ENCODE results near the gene YPEL1. TPM values are rescaled to one million over a fixed set of nuclear protein-coding genes. Genes with fewer than 3 reads are reported as not detected.

YPEL1 gene
- total RNA-seq, 2 experiments from 2014 or later, result 18.2 to 18.8 TPM

GRCh38 chr22:21728270-21728669 lies 7.3 kb downstream of the YPEL1 start:
- TF ChIP-seq CTCF (conservative IDR thresholded peaks at IDR 0.05; ENCODE audit: low read length), result no peak
- TF ChIP-seq EZH2phosphoT487 (IDR thresholded peaks at IDR 0.05; ENCODE audit: borderline replicate concordance, low read depth, low read length), result no peak
- ChIA-PET POLR2A (no interaction called here), CTCF (ENCODE audit: unreplicated experiment) (no interaction called here)
- Histone ChIP-seq H3K27ac (ENCODE audit: low read depth, low read length, poor library complexity, severe bottlenecking) (no peak overlapping the region), H4K20me1 (ENCODE audit: insufficient read depth, low read length) (no peaks in the 10 kb centered on the region), H3K9me2 (ENCODE audit: insufficient read depth, low read length) (no peaks in the 10 kb centered on the region), H3K4me3 (ENCODE audit: low read depth, low read length, poor library complexity, severe bottlenecking) (no peak overlapping the region), H3K79me2 (ENCODE audit: insufficient read depth, low read depth, low read length) (no peaks in the 10 kb centered on the region), H3K9me3 (ENCODE audit: low read length) (no peaks in the 10 kb centered on the region), H2AFZ (ENCODE audit: low read length) (no peak overlapping the region), H3K36me3 (ENCODE audit: insufficient read depth, low read length) (no peaks in the 10 kb centered on the region; the same call in 1 of the 2 replicates), H3K4me2 (ENCODE audit: low read length) (no peak overlapping the region), H3K4me1 (ENCODE audit: insufficient read depth, low read length, poor library complexity, severe bottlenecking) (peaks cover 28% of the 10 kb centered on the region)
- no TSS peak for BruUV-seq (replicated peaks)
- intact Hi-C loops (cut with micrococcal nuclease; ENCODE audit: unreplicated experiment), result no loop called here
- DNase-seq (ENCODE audit: low spot score), result no peak

GRCh38 chr22:21727768-21728167 lies 7.8 kb downstream of the YPEL1 start:
- BruUV-seq (replicated peaks), result no TSS peak
- CTCF ChIA-PET (ENCODE audit: unreplicated experiment), result no interaction called here

GRCh38 chr22:21727159-21727558 lies 8.4 kb downstream of the YPEL1 start:
- Histone ChIP-seq H3K4me1 (ENCODE audit: insufficient read depth, low read length, poor library complexity, severe bottlenecking) (peaks cover 39% of the 10 kb centered on the region), H3K36me3 (ENCODE audit: insufficient read depth, low read length) (no peaks in the 10 kb centered on the region; the same call in 1 of the 2 replicates), H3K4me3 (ENCODE audit: low read depth, low read length, poor library complexity, severe bottlenecking) (no peak overlapping the region), H3K79me2 (ENCODE audit: insufficient read depth, low read depth, low read length) (no peaks in the 10 kb centered on the region), H4K20me1 (ENCODE audit: insufficient read depth, low read length) (no peaks in the 10 kb centered on the region), H3K9me3 (ENCODE audit: low read length) (no peaks in the 10 kb centered on the region), H2AFZ (ENCODE audit: low read length) (no peak overlapping the region), H3K27ac (ENCODE audit: low read depth, low read length, poor library complexity, severe bottlenecking) (no peak overlapping the region), H3K4me2 (ENCODE audit: low read length) (no peak overlapping the region), H3K9me2 (ENCODE audit: insufficient read depth, low read length) (no peaks in the 10 kb centered on the region)
- intact Hi-C loops (cut with micrococcal nuclease; ENCODE audit: unreplicated experiment), result no loop called here
- TF ChIP-seq EZH2phosphoT487 (IDR thresholded peaks at IDR 0.05; ENCODE audit: borderline replicate concordance, low read depth, low read length) (no peak), CTCF (conservative IDR thresholded peaks at IDR 0.05; ENCODE audit: low read length) (no peak)
- no TSS peak for BruUV-seq (replicated peaks)
- ChIA-PET POLR2A (no interaction called here), CTCF (ENCODE audit: unreplicated experiment) (no interaction called here)
- no peak for DNase-seq (ENCODE audit: low spot score)

More at GRCh38 chr22:21727768-21728167, 7.8 kb downstream of the YPEL1 start:
- no peaks in the 10 kb centered on the region; the same call in 1 of the 2 replicates for H3K36me3 ChIP-seq (ENCODE audit: insufficient read depth, low read length)
- no peak overlapping the region for H3K4me3 ChIP-seq (ENCODE audit: low read depth, low read length, poor library complexity, severe bottlenecking)
- no peak overlapping the region for H3K4me2 ChIP-seq (ENCODE audit: low read length)
- H2AFZ ChIP-seq (ENCODE audit: low read length), result no peak overlapping the region
- intact Hi-C loops (cut with micrococcal nuclease; ENCODE audit: unreplicated experiment), result no loop called here
- H3K79me2 ChIP-seq (ENCODE audit: insufficient read depth, low read depth, low read length), result no peaks in the 10 kb centered on the region
- peaks cover 33% of the 10 kb centered on the region for H3K4me1 ChIP-seq (ENCODE audit: insufficient read depth, low read length, poor library complexity, severe bottlenecking)
- H4K20me1 ChIP-seq (ENCODE audit: insufficient read depth, low read length), result no peaks in the 10 kb centered on the region
- TF ChIP-seq CTCF (conservative IDR thresholded peaks at IDR 0.05; ENCODE audit: low read length), result no peak
- no peak for TF ChIP-seq EZH2phosphoT487 (IDR thresholded peaks at IDR 0.05; ENCODE audit: borderline replicate concordance, low read depth, low read length)
- no peak for DNase-seq (ENCODE audit: low spot score)
- H3K27ac ChIP-seq (ENCODE audit: low read depth, low read length, poor library complexity, severe bottlenecking), result no peak overlapping the region
- H3K9me3 ChIP-seq (ENCODE audit: low read length), result no peaks in the 10 kb centered on the region
- POLR2A ChIA-PET, result no interaction called here
- no peaks in the 10 kb centered on the region for H3K9me2 ChIP-seq (ENCODE audit: insufficient read depth, low read length)
